OCI-LY7 (cell line): ENCODE data around the gene CDKAL1. TPM values are rescaled to one million over a fixed set of nuclear protein-coding genes. Genes with fewer than 3 reads are reported as not detected.

Source experiments
- BruUV-seq: library from RNA; stranded (reverse); fragments of 400-500 nt; replicated peaks from 2 replicates; lab custom pipeline; 2021; lab: Mats Ljungman, UMichigan
- CTCF ChIA-PET: fragments of 300-600 bp; sonication (Branson Sonifier 250); formaldehyde crosslinking; loops from one replicate; lab custom pipeline; 2022; ENCODE audit warnings: antibody characterized with exemption; ENCODE audit not compliant: unreplicated experiment; lab: Charles Lee
- POLR2A ChIA-PET: fragments of 300-600 bp; sonication (Branson Sonifier 250); formaldehyde crosslinking; loops from one replicate; lab custom pipeline; 2022; ENCODE audit warnings: antibody characterized with exemption; lab: Charles Lee
- DNase-seq: peaks from one replicate; pipeline ENCODE4 v3.0.0-alpha.2; 2015; ENCODE audit warnings: low spot score
- H2AFZ ChIP-seq: fragments of 200-600 bp; sonication (generic), shearing (Covaris generic); 2 replicates; pipeline ENCODE4 v1.6.1; 2014; ENCODE audit warnings: mild to moderate bottlenecking, antibody characterized with exemption, low read length, moderate library complexity
- H3K27ac ChIP-seq: fragments of 200-600 bp; sonication (generic); 2 replicates; pipeline ENCODE4 v1.5.1; 2014; ENCODE audit warnings: mixed run types, low read depth, mild to moderate bottlenecking, moderate library complexity, low read length, inconsistent platforms; ENCODE audit not compliant: poor library complexity, severe bottlenecking
- H3K36me3 ChIP-seq: fragments of 200-600 bp; sonication (generic); 2 replicates; pipeline ENCODE4 v1.6.1; 2014; ENCODE audit warnings: mild to moderate bottlenecking, antibody characterized with exemption, low read length, moderate library complexity, mixed read lengths; ENCODE audit not compliant: insufficient read depth
- H3K4me1 ChIP-seq: fragments of 200-600 bp; sonication (generic); 2 replicates; pipeline ENCODE4 v1.5.1; 2014; ENCODE audit warnings: mild to moderate bottlenecking, low read length; ENCODE audit not compliant: insufficient read depth, poor library complexity, severe bottlenecking
- H3K4me2 ChIP-seq: fragments of 200-600 bp; sonication (generic); 2 replicates; pipeline ENCODE4 v1.6.1; 2014; ENCODE audit warnings: mild to moderate bottlenecking, low read length
- H3K4me3 ChIP-seq: fragments of 200-600 bp; sonication (generic); 2 replicates; pipeline ENCODE4 v1.5.1; 2014; ENCODE audit warnings: mild to moderate bottlenecking, low read depth, low read length; ENCODE audit not compliant: poor library complexity, severe bottlenecking
- H3K79me2 ChIP-seq: fragments of 200-600 bp; sonication (generic); 2 replicates; pipeline ENCODE4 v1.6.1; 2016; ENCODE audit warnings: low read depth, mild to moderate bottlenecking, low read length, moderate library complexity, mixed read lengths; ENCODE audit not compliant: insufficient read depth
- H3K9me2 ChIP-seq: fragments of 200-600 bp; sonication (generic); 2 replicates; pipeline ENCODE4 v1.6.1; 2016; ENCODE audit warnings: mild to moderate bottlenecking, low read length, mixed read lengths; ENCODE audit not compliant: insufficient read depth
- H3K9me3 ChIP-seq: fragments of 200-600 bp; sonication (generic); 2 replicates; pipeline ENCODE4 v1.6.1; 2014; ENCODE audit warnings: mild to moderate bottlenecking, mixed run types, low read length, mixed read lengths
- H4K20me1 ChIP-seq: fragments of 200-600 bp; sonication (generic); 2 replicates; pipeline ENCODE4 v1.6.1; 2014; ENCODE audit warnings: mild to moderate bottlenecking, antibody characterized with exemption, low read length, moderate library complexity, mixed read lengths; ENCODE audit not compliant: insufficient read depth
- CTCF ChIP-seq: fragments of 200-600 bp; sonication (generic); conservative IDR thresholded peaks from 2 replicates; pipeline ENCODE4 v1.5.1; 2014; ENCODE audit warnings: mild to moderate bottlenecking, antibody characterized with exemption, low read length, moderate library complexity, mixed read lengths
- EZH2phosphoT487 ChIP-seq: fragments of 200-600 bp; sonication (generic); IDR thresholded peaks from 2 replicates; pipeline ENCODE4 v1.6.1; 2018; ENCODE audit warnings: low read depth, borderline replicate concordance, mild to moderate bottlenecking, mixed run types, antibody characterized with exemption, low read length, moderate library complexity, mixed read lengths
- intact Hi-C: fragments of 100-400 bp; cut with micrococcal nuclease; formaldehyde crosslinking; loops from one replicate; pipeline ENCODE4 v1.10.0; 2022; ENCODE audit not compliant: unreplicated experiment
- total RNA-seq, 2 experiments: library from RNA; depleted of rRNA in 1 of 2; stranded (reverse); fragments of >200 nt in 1 of 2; shearing (Covaris generic) in 1 of 2; gene quantifications; 2 replicates each; pipeline ENCODE4 v1.2.3, GENCODE V29; 2014 to 2022

Gene CDKAL1
- total RNA-seq, 2 experiments from 2014 or later, result 19.9 to 21.1 TPM

- DNase-seq, result no peak
- no peaks in the 10 kb centered on the region for H3K9me3 ChIP-seq
- intact Hi-C loops, result no loop called here
- no peaks in the 10 kb centered on the region for H3K79me2 ChIP-seq
- H3K4me3 ChIP-seq, result no peak overlapping the region
- H3K4me2 ChIP-seq, result no peak overlapping the region
- peaks cover 6% of the 10 kb centered on the region; the same call in 1 of the 2 replicates for H3K36me3 ChIP-seq
- H2AFZ ChIP-seq, result no peak overlapping the region
- H3K27ac ChIP-seq, result no peak overlapping the region
- TF ChIP-seq EZH2phosphoT487, result no peak
- no peak for TF ChIP-seq CTCF
- no peaks in the 10 kb centered on the region for H3K4me1 ChIP-seq
- POLR2A ChIA-PET, result interaction anchor here (0.7 to 0.8 kb wide), 2 partner anchors 16 to 338 kb away, joined by 3 to 4 read pairs; no protein-coding TSS in a partner anchor
- no TSS peak for BruUV-seq
- H4K20me1 ChIP-seq, result no peaks in the 10 kb centered on the region
- H3K9me2 ChIP-seq, result no peaks in the 10 kb centered on the region
- CTCF ChIA-PET, result no interaction called here
Observed at GRCh38 chr6:20630136-20630535, 95.9 kb downstream of the CDKAL1 start.

- no peak for DNase-seq
- POLR2A ChIA-PET, result interaction anchor here (0.7 to 1.3 kb wide), 4 partner anchors 15 to 338 kb away, joined by 3 to 4 read pairs (median 3); no protein-coding TSS in a partner anchor
- Histone ChIP-seq H4K20me1 (no peaks in the 10 kb centered on the region), H3K4me2 (no peak overlapping the region), H3K79me2 (peaks cover 4% of the 10 kb centered on the region; the same call in 1 of the 2 replicates), H2AFZ (no peak overlapping the region), H3K4me1 (no peaks in the 10 kb centered on the region), H3K27ac (no peak overlapping the region), H3K9me2 (no peaks in the 10 kb centered on the region), H3K36me3 (peaks cover 6% of the 10 kb centered on the region; the same call in 1 of the 2 replicates), H3K9me3 (no peaks in the 10 kb centered on the region), H3K4me3 (no peak overlapping the region)
- no peak for TF ChIP-seq EZH2phosphoT487
- TF ChIP-seq CTCF, result no peak
- CTCF ChIA-PET, result no interaction called here
- intact Hi-C loops, result no loop called here
- no TSS peak for BruUV-seq
Observed at GRCh38 chr6:20630617-20631548, 96.6 kb downstream of the CDKAL1 start.

DNA sequence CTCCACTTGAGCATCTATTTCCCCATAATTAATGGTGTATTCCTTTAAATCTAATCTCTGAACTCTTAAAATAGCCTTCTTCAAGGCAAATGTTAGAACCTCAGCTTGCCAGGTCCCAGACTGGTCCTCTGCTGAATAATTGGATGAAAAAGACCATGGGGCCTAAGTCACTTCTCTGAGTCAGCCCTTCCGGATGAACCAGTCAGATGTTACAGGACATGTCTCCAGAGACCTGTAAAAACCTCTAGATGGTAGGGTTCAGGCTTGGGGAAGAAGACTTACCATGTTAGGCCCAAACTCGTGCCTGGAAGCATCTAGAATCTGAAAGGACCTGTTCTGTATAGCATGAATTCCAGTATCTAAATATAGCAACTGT is 97.3 kb downstream of the CDKAL1 start:
- CTCF ChIA-PET, result no interaction called here

More for the DNA sequence above, 97.3 kb downstream of the CDKAL1 start:
- no peaks in the 10 kb centered on the region for H3K9me3 ChIP-seq
- BruUV-seq, result no TSS peak
- peaks cover 4% of the 10 kb centered on the region; the same call in 1 of the 2 replicates for H3K79me2 ChIP-seq
- no peak for DNase-seq
- no peaks in the 10 kb centered on the region for H3K4me1 ChIP-seq
- H3K27ac ChIP-seq, result no peak overlapping the region
- H3K9me2 ChIP-seq, result no peaks in the 10 kb centered on the region
- peaks cover 6% of the 10 kb centered on the region; the same call in 1 of the 2 replicates for H3K36me3 ChIP-seq
- POLR2A ChIA-PET, result interaction anchor here (1.3 kb wide), 1 partner anchor 15 kb away, joined by 3 read pairs; no protein-coding TSS in a partner anchor
- H4K20me1 ChIP-seq, result no peaks in the 10 kb centered on the region
- intact Hi-C loops, result no loop called here
- H3K4me2 ChIP-seq, result no peak overlapping the region
- H3K4me3 ChIP-seq, result no peak overlapping the region
- TF ChIP-seq EZH2phosphoT487 (no peak), CTCF (no peak)
- no peak overlapping the region for H2AFZ ChIP-seq
